Purkinje cell (primary cell): ENCODE data around the gene RDH14. TPM values are rescaled to one million over a fixed set of nuclear protein-coding genes. Genes with fewer than 3 reads are reported as not detected.

ENCODE experiments used
- polyA plus RNA-seq: library from polyadenylated mRNA; unstranded; fragments of >200 nt; fragmentation: Nextera tagmentation; gene quantifications from 2 replicates; pipeline ENCODE4 v1.2.1, GENCODE V29; 2014

RDH14 gene
- polyA plus RNA-seq = 62.3 and 84.1 TPM in 2 replicates

GRCh38 chr2:18560031-18560796, at the start of gene RDH14:
Gene RDH14 (minus strand): TSS chr2:18560653. CDS start chr2:18560572, 81 bp downstream.

GRCh38 chr2:18589354-18589753, 28.9 kb upstream of the RDH14 start, which contains the start of gene NT5C1B:
Gene NT5C1B (minus strand): TSS chr2:18589569. CDS start chr2:18589468, 101 bp downstream.

Other genes starting within 250 kb of the RDH14 start
- not detected in 2 replicates for gene NT5C1B, start 28.9 kb upstream of the RDH14 start, polyA plus RNA-seq